ENCODE results near the gene TGFBR1.

DNA sequence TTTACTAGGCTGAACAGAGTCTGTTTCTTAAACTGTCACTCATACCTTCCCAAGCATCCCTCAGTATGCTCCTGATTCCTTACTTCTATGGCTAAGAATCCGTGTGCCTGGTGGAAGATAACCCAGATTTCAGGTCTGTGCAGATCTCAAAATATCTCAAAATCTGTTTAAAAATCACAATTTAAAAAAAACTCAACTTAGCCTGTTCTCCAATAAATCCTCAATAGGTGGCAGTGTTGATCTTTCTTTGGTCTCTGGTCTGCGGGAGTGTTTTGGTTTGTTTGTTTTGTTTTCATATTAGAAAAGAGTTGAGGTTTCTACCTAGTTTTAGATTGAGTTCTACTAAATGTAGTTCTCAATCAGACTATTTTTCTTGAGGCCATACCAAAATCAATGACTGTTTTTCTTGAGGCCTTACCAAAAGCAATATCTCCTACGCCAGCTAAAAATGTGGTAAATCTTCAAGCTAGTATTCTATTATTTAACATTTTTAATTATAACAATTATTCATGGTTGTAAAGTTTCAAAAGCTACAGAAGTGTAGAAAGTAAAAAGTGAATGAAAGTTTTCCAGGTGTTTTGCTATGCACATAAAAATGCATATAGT is 57.9 kb downstream of the TGFBR1 start:
- TF ChIP-seq CTCF (IDR thresholded peaks at IDR 0.05; ENCODE audit: low read length) = peak; percentile 68
- no peak for TF ChIP-seq EZH2 (optimal IDR thresholded peaks at IDR 0.05; ENCODE audit: low read depth, low read length)
- no peak for TF ChIP-seq EZH2phosphoT487 (IDR thresholded peaks at IDR 0.05; ENCODE audit: low read length)

All from MM.1S (cell line).